Lung (tissue), 12 donors: Measurements from ENCODE around the gene CRB2. TPM values are rescaled to one million over a fixed set of nuclear protein-coding genes. Genes with fewer than 3 reads are reported as not detected.
A peak's percentile ranks its signal among the peaks of the same experiment; 100 is the strongest.

Experiments used
- ATAC-seq: fragments of 200-7000 bp; cut with Tn5 transposase; one replicate; pipeline ENCODE4 v1.9.1; 2020; ENCODE audit warnings: moderate number of reproducible peaks; ENCODE audit not compliant: insufficient read depth, low FRiP score
- DNase-seq, 3 donors: peaks; one replicate each; pipeline ENCODE4 v3.0.0-alpha.2; 2013 to 2017
- H3K27ac ChIP-seq, 2 donors: one replicate each; pipeline ENCODE4 v1.5.1; 2013; ENCODE audit warnings: mild to moderate bottlenecking in 2 of 2, moderate library complexity in 2 of 2, control low read depth in 1 of 2, inconsistent platforms in 1 of 2, low read depth in 1 of 2, low read length in 1 of 2
- H3K27me3 ChIP-seq, 3 donors: one replicate each; pipeline ENCODE4 v1.5.1; 2013; ENCODE audit warnings: low read length in 2 of 3; ENCODE audit not compliant: control insufficient read depth in 3 of 3, insufficient read depth in 3 of 3
- H3K36me3 ChIP-seq, 4 donors: one replicate each; pipeline ENCODE4 v1.5.1; 2013; ENCODE audit warnings: low read length in 4 of 4, mild to moderate bottlenecking in 1 of 4, moderate library complexity in 1 of 4; ENCODE audit not compliant: control insufficient read depth in 4 of 4, insufficient read depth in 4 of 4
- H3K4me1 ChIP-seq, 5 donors: one replicate each; pipeline ENCODE4 v1.5.1; 2013; ENCODE audit warnings: low read length in 5 of 5, mild to moderate bottlenecking in 2 of 5, moderate library complexity in 1 of 5; ENCODE audit not compliant: control insufficient read depth in 5 of 5, insufficient read depth in 5 of 5
- H3K4me3 ChIP-seq: one replicate; pipeline ENCODE4 v1.5.1; 2013; ENCODE audit warnings: mild to moderate bottlenecking, control low read depth, moderate library complexity
- H3K9ac ChIP-seq, 2 donors: one replicate each; pipeline ENCODE4 v1.5.1; 2013; ENCODE audit warnings: low read length in 2 of 2, control low read depth in 1 of 2; ENCODE audit not compliant: insufficient read depth in 1 of 2
- H3K9me3 ChIP-seq, 4 donors: one replicate each; pipeline ENCODE4 v1.5.1; 2013; ENCODE audit warnings: low read length in 3 of 4, mild to moderate bottlenecking in 1 of 4, moderate library complexity in 1 of 4; ENCODE audit not compliant: control insufficient read depth in 4 of 4, insufficient read depth in 3 of 4
- CTCF ChIP-seq: IDR thresholded peaks from 2 replicates; pipeline ENCODE4 v1.5.1; 2012; ENCODE audit warnings: mild to moderate bottlenecking; ENCODE audit errors: control extremely low read depth, extremely low read depth
- WGBS, 2 donors: extraction: QIAGEN DNeasy Blood & Tissue Kit; methylation state at CpG; one replicate each; pipeline ENCODE4 v1.1.7; 2013; 5-methylcytosine and 5-hydroxymethylcytosine counted together
- polyA plus RNA-seq, 2 donors: library from polyadenylated mRNA; stranded (reverse); fragments of 200-250 nt; gene quantifications; one replicate each; pipeline ENCODE4 v1.2.1, GENCODE V29; 2013
- total RNA-seq, 2 donors: library from RNA; depleted of rRNA in 1 of 2; stranded (reverse); fragments of >200 nt in 1 of 2; gene quantifications; one replicate each; pipeline ENCODE4 v1.2.1, GENCODE V29; 2014 to 2021
- donor health status: control.
- donor health status: control.
- donor health status: Bipolar disorder and iron deficiency.
- donor health status: healthy.
- donor health status: DM: yes; HTN: yes; CAD: no.

Gene CRB2
- total and polyA plus RNA-seq, 4 donors, result 0.01 to 0.34 (median 0.21) TPM

GRCh38 chr9:123362856-123363255 lies 6.9 kb downstream of the CRB2 start:
- WGBS, 2 donors, result 90 to 96% methylated on average over 23 of the region's 23 CpGs
- Histone ChIP-seq H3K4me3 (no peak overlapping the region), H3K9ac (no peak overlapping the region), H3K27me3 (peaks cover 0 to 2% (median 0%) of the 10 kb centered on the region in 3 donors), H3K9me3 (no peaks in the 10 kb centered on the region), H3K4me1 (peaks cover 0 to 15% (median 5%) of the 10 kb centered on the region in 5 donors), H3K36me3 (no peaks in the 10 kb centered on the region), H3K27ac (no peak overlapping the region)
- ATAC-seq (no peak), DNase-seq (no peak)
- no peak for TF ChIP-seq CTCF

GRCh38 chr9:123364241-123364824 lies 8.3 kb downstream of the CRB2 start:
- H3K27ac ChIP-seq, result no peak overlapping the region
- no peaks in the 10 kb centered on the region for H3K36me3 ChIP-seq
- no peak overlapping the region for H3K9ac ChIP-seq
- H3K9me3 ChIP-seq, result no peaks in the 10 kb centered on the region
- TF ChIP-seq CTCF, result no peak
- H3K27me3 ChIP-seq, result peaks cover 0 to 2% (median 0%) of the 10 kb centered on the region in 3 donors
- peaks cover 0 to 15% (median 5%) of the 10 kb centered on the region in 5 donors for H3K4me1 ChIP-seq
- no peak for ATAC-seq
- 65 to 85% methylated on average over 11 of the region's 11 CpGs for WGBS, 2 donors
- DNase-seq, result peak; percentile 62 to 68 (median 64)
- no peak overlapping the region for H3K4me3 ChIP-seq

- no peaks in the 10 kb centered on the region for H3K9me3 ChIP-seq
- H3K4me1 ChIP-seq, result peaks cover 0 to 5% (median 2%) of the 10 kb centered on the region in 5 donors
- no peak overlapping the region for H3K4me3 ChIP-seq
- DNase-seq (no peak), ATAC-seq (no peak)
- TF ChIP-seq CTCF, result no peak
- peaks cover 0 to 2% (median 0%) of the 10 kb centered on the region in 3 donors for H3K27me3 ChIP-seq
- H3K27ac ChIP-seq, result no peak overlapping the region
- H3K36me3 ChIP-seq, result no peaks in the 10 kb centered on the region
- no peak overlapping the region for H3K9ac ChIP-seq
- 78 to 89% methylated on average over 11 to 12 of the region's 12 CpGs for WGBS, 2 donors
These were observed 9.4 kb downstream of the CRB2 start for GRCh38 chr9:123365287-123365880.
